Smooth muscle cell (in vitro differentiated cells): ENCODE results near the gene AGBL4. TPM values are rescaled to one million over a fixed set of nuclear protein-coding genes. Genes with fewer than 3 reads are reported as not detected.

Source experiments
- DNase-seq: peaks from one replicate; lab custom pipeline; 2025; ENCODE audit not compliant: unreplicated experiment; lab: John Stamatoyannopoulos, UW
- H2AFZ ChIP-seq: fragments of 200-600 bp; sonication (generic); 2 replicates; pipeline ENCODE4 v1.6.0; 2016; ENCODE audit warnings: antibody characterized with exemption, low read depth, mild to moderate bottlenecking
- H3F3A ChIP-seq: fragments of 200-600 bp; sonication (generic); 2 replicates; pipeline ENCODE4 v1.6.0; 2017; ENCODE audit warnings: antibody characterized with exemption, low read depth
- H3K27ac ChIP-seq: fragments of 200-600 bp; sonication (generic); 2 replicates; pipeline ENCODE4 v1.5.1; 2016; ENCODE audit warnings: low read depth, mild to moderate bottlenecking
- H3K27me3 ChIP-seq: fragments of 200-600 bp; sonication (generic); 2 replicates; pipeline ENCODE4 v1.6.1; 2016; ENCODE audit warnings: low read depth, mild to moderate bottlenecking
- H3K36me3 ChIP-seq: fragments of 200-600 bp; sonication (generic); 2 replicates; pipeline ENCODE4 v1.5.1; 2016; ENCODE audit warnings: low read depth
- H3K4me1 ChIP-seq: fragments of 200-600 bp; sonication (generic); 2 replicates; pipeline ENCODE4 v1.5.1; 2016; ENCODE audit warnings: low read depth
- H3K4me2 ChIP-seq: fragments of 200-600 bp; sonication (generic); 2 replicates; pipeline ENCODE4 v1.6.0; 2016; ENCODE audit warnings: mild to moderate bottlenecking
- H3K4me3 ChIP-seq: fragments of 200-600 bp; sonication (generic); 2 replicates; pipeline ENCODE4 v1.5.1; 2016; ENCODE audit warnings: mild to moderate bottlenecking
- H3K79me2 ChIP-seq: fragments of 200-600 bp; sonication (generic); 2 replicates; pipeline ENCODE4 v1.6.0; 2016; ENCODE audit warnings: low read depth, mild to moderate bottlenecking
- H3K9ac ChIP-seq: fragments of 200-600 bp; sonication (generic); 2 replicates; pipeline ENCODE4 v1.6.0; 2016; ENCODE audit warnings: low read depth
- H3K9me3 ChIP-seq: fragments of 200-600 bp; sonication (generic); replicated peaks from 2 replicates; pipeline ENCODE4 v1.5.1; 2016; ENCODE audit warnings: low read depth
- H4K20me1 ChIP-seq: fragments of 200-600 bp; sonication (generic); 2 replicates; pipeline ENCODE4 v1.6.0; 2016; ENCODE audit warnings: low read depth
- WGBS: methylation state at CpG from one replicate; pipeline ENCODE4 v1.1.7; 2016; ENCODE audit warnings: low lambda C conversion rate; 5-methylcytosine and 5-hydroxymethylcytosine counted together
- polyA plus RNA-seq: library from polyadenylated mRNA; unstranded; fragments of >200 nt; fragmentation: Nextera tagmentation; extraction: Ambion mirVana; gene quantifications from 2 replicates; pipeline ENCODE4 v1.2.1, GENCODE V29; 2016
- total RNA-seq: library from RNA; depleted of rRNA; stranded (reverse); fragments of >200 nt; gene quantifications from 2 replicates; pipeline ENCODE4 v1.2.3, GENCODE V29; 2014
- TF ChIP-seq, protein P1 (sequence below): fragments of 200-600 bp; sonication (generic); IDR thresholded peaks from 2 replicates; pipeline ENCODE4 v1.5.1; 2017; ENCODE audit warnings: borderline replicate concordance, mild to moderate bottlenecking, antibody characterized with exemption; ENCODE audit not compliant: insufficient read depth, poor library complexity, severe bottlenecking

The AGBL4 gene
- total and polyA plus RNA-seq, 2 experiments from 2014 or later = 0.29 TPM; not detected in 1

GRCh38 chr1:48924099-48924498 is 1099.7 kb downstream of the AGBL4 start:
- TF ChIP-seq, protein P1, sequence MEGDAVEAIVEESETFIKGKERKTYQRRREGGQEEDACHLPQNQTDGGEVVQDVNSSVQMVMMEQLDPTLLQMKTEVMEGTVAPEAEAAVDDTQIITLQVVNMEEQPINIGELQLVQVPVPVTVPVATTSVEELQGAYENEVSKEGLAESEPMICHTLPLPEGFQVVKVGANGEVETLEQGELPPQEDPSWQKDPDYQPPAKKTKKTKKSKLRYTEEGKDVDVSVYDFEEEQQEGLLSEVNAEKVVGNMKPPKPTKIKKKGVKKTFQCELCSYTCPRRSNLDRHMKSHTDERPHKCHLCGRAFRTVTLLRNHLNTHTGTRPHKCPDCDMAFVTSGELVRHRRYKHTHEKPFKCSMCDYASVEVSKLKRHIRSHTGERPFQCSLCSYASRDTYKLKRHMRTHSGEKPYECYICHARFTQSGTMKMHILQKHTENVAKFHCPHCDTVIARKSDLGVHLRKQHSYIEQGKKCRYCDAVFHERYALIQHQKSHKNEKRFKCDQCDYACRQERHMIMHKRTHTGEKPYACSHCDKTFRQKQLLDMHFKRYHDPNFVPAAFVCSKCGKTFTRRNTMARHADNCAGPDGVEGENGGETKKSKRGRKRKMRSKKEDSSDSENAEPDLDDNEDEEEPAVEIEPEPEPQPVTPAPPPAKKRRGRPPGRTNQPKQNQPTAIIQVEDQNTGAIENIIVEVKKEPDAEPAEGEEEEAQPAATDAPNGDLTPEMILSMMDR = no peak
- Histone ChIP-seq H2AFZ (no peak overlapping the region), H3F3A (no peaks in the 10 kb centered on the region), H3K79me2 (no peaks in the 10 kb centered on the region), H4K20me1 (no peaks in the 10 kb centered on the region), H3K27ac (no peak overlapping the region), H3K4me2 (no peak overlapping the region), H3K9ac (no peak overlapping the region), H3K36me3 (no peaks in the 10 kb centered on the region), H3K27me3 (no peaks in the 10 kb centered on the region), H3K4me3 (no peak overlapping the region), H3K4me1 (no peaks in the 10 kb centered on the region), H3K9me3 (no peaks in the 10 kb centered on the region)
- DNase-seq = no peak

DNA sequence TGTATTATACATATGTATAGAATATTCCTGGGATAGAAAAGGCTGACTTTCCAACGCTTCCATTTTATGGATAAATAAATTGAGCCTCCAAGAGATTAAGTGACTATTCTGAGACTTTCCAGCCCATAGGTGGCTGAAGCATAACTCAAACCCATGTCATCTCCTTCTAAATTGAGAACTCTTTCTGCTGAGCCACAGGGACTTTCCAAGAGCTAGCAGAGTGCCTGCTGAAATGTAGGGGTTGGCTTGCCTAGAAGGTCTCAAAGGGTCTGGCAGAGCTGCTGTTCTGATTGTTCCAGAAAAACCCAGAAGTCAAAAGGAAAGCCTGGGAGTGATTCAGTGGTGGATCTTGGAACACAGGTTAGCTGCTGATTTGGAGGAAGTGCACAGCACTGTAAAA is 1100.6 kb downstream of the AGBL4 start:
- no peak overlapping the region for H3K4me2 ChIP-seq
- H3K27ac ChIP-seq = no peak overlapping the region
- 92% methylated on average over 1 of the region's 1 CpG for WGBS
- no peak overlapping the region for H3K9ac ChIP-seq
- no peak overlapping the region for H2AFZ ChIP-seq
- no peak overlapping the region for H3K4me3 ChIP-seq
- H3F3A ChIP-seq = no peaks in the 10 kb centered on the region
- H3K4me1 ChIP-seq = no peaks in the 10 kb centered on the region
- no peaks in the 10 kb centered on the region for H3K9me3 ChIP-seq
- no peaks in the 10 kb centered on the region for H3K79me2 ChIP-seq
- no peaks in the 10 kb centered on the region for H3K27me3 ChIP-seq
- no peak for DNase-seq
- H4K20me1 ChIP-seq = no peaks in the 10 kb centered on the region
- no peaks in the 10 kb centered on the region for H3K36me3 ChIP-seq
- TF ChIP-seq, protein P1 = no peak

DNA sequence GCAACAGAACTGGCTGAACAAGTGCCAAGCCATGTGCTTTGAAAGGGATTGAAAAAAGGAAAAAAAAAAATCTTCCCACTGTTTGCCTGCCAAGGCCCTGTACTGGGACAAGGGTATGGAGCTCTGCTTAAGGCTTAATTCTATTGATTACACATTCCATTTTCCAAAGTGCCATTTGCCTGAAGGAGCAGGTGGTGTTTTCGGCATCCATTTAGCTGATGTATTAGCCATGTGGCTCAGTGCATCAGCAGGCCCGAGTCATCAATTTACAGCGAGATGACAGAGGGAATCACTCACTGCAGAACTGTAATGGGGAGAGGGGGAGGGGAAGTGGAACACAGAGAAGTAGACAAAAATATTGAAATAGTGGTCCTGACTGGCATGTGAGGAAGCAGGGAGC is 1102.9 kb downstream of the AGBL4 start:
- H3K4me1 ChIP-seq = no peaks in the 10 kb centered on the region
- no peaks in the 10 kb centered on the region for H3K79me2 ChIP-seq
- DNase-seq = no peak
- H3K4me2 ChIP-seq = no peak overlapping the region
- TF ChIP-seq, protein P1 = no peak
- H3K4me3 ChIP-seq = no peak overlapping the region
- H3F3A ChIP-seq = no peaks in the 10 kb centered on the region
- no peaks in the 10 kb centered on the region for H3K9me3 ChIP-seq
- 78% methylated on average over 3 of the region's 3 CpGs for WGBS
- no peak overlapping the region for H2AFZ ChIP-seq
- no peaks in the 10 kb centered on the region for H4K20me1 ChIP-seq
- H3K36me3 ChIP-seq = no peaks in the 10 kb centered on the region
- H3K27me3 ChIP-seq = no peaks in the 10 kb centered on the region
- H3K9ac ChIP-seq = no peak overlapping the region
- H3K27ac ChIP-seq = no peak overlapping the region

DNA sequence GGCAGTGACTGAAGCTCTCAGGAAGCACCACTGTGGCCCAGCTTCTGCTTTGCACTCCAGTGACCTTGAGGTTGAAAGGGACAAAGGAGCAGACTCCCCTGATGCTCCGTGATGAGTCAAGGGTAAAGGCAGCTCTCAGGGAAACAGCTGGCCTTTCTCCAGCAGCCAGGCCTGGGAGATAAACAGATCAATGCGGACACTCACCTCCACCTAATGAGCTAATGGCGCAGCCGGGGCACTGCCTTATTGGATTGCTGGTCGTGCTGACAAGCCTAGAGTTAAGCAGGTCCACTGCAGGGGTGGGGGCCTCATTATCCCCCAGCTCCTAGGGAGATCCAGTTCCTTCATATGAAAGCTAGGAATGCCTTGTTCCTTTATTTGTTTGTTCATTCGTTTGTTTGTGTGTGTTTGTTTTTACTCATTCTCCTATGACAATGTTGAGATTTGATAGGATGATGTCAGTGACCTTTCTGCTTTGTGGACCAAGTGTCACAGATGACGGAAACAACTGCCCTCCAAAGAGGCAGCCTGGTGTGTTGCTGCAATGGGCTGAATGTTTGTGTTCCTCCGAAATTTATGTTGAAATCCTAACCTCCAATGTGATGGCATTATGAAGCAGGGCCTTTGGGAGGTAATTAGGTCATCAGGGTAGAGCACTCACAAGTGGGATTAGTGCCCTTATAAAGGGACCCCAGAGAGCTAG is 1105.7 kb downstream of the AGBL4 start:
- no peaks in the 10 kb centered on the region for H3K79me2 ChIP-seq
- H2AFZ ChIP-seq = no peak overlapping the region
- no peaks in the 10 kb centered on the region for H4K20me1 ChIP-seq
- no peaks in the 10 kb centered on the region for H3K27me3 ChIP-seq
- H3K27ac ChIP-seq = no peak overlapping the region
- DNase-seq = no peak
- no peaks in the 10 kb centered on the region for H3F3A ChIP-seq
- H3K9ac ChIP-seq = no peak overlapping the region
- no peaks in the 10 kb centered on the region for H3K9me3 ChIP-seq
- no peak overlapping the region for H3K4me3 ChIP-seq
- no peaks in the 10 kb centered on the region for H3K4me1 ChIP-seq
- TF ChIP-seq, protein P1 = no peak
- no peaks in the 10 kb centered on the region for H3K36me3 ChIP-seq
- 67% methylated on average over 8 of the region's 8 CpGs for WGBS
- H3K4me2 ChIP-seq = no peak overlapping the region
